Duodenal mucosa (tissue), 2 donors: Measurements from ENCODE around the gene CTAG2.

Source experiments
- H3K27ac ChIP-seq: one replicate; pipeline ENCODE4 v1.7.0; 2013; ENCODE audit warnings: low read depth, low read length
- H3K27me3 ChIP-seq, 2 donors: one replicate each; pipeline ENCODE4 v1.7.0; 2013; ENCODE audit warnings: low read length in 2 of 2, control low read depth in 1 of 2; ENCODE audit not compliant: insufficient read depth in 2 of 2, control insufficient read depth in 1 of 2
- H3K36me3 ChIP-seq, 2 donors: one replicate each; pipeline ENCODE4 v1.7.0; 2013; ENCODE audit warnings: low read length in 2 of 2, control low read depth in 1 of 2; ENCODE audit not compliant: insufficient read depth in 2 of 2, control insufficient read depth in 1 of 2
- H3K4me1 ChIP-seq, 2 donors: one replicate each; pipeline ENCODE4 v1.7.0; 2013; ENCODE audit warnings: low read length in 2 of 2, control low read depth in 1 of 2; ENCODE audit not compliant: insufficient read depth in 2 of 2, control insufficient read depth in 1 of 2
- H3K4me3 ChIP-seq, 2 donors: one replicate each; pipeline ENCODE4 v1.7.0; 2013; ENCODE audit warnings: low read length in 2 of 2, low read depth in 1 of 2
- H3K9ac ChIP-seq, 2 donors: one replicate each; pipeline ENCODE4 v1.7.0; 2013; ENCODE audit warnings: low read length in 2 of 2, low read depth in 1 of 2
- H3K9me3 ChIP-seq, 2 donors: one replicate each; pipeline ENCODE4 v1.7.0; 2013; ENCODE audit warnings: low read length in 2 of 2, control low read depth in 1 of 2; ENCODE audit not compliant: control insufficient read depth in 1 of 2

The CTAG2 gene

GRCh38 chrX:154660541-154660940, 7.2 kb upstream of the CTAG2 start:
- Histone ChIP-seq H3K9me3 (no peaks in the 10 kb centered on the region), H3K4me3 (no peak overlapping the region), H3K27me3 (no peaks in the 10 kb centered on the region), H3K9ac (no peak overlapping the region), H3K27ac (no peak overlapping the region), H3K36me3 (no peaks in the 10 kb centered on the region), H3K4me1 (no peaks in the 10 kb centered on the region)

- no peak overlapping the region for H3K4me3 ChIP-seq
- no peaks in the 10 kb centered on the region for H3K36me3 ChIP-seq
- H3K4me1 ChIP-seq: no peaks in the 10 kb centered on the region
- H3K27me3 ChIP-seq: no peaks in the 10 kb centered on the region
- H3K27ac ChIP-seq: no peak overlapping the region
- no peak overlapping the region for H3K9ac ChIP-seq
- H3K9me3 ChIP-seq: no peaks in the 10 kb centered on the region
These were observed 5.6 kb upstream of the CTAG2 start for GRCh38 chrX:154658957-154659356.

GRCh38 chrX:154658187-154658586, 4.8 kb upstream of the CTAG2 start:
- H3K9ac ChIP-seq: no peak overlapping the region
- H3K4me3 ChIP-seq: no peak overlapping the region
- no peaks in the 10 kb centered on the region for H3K9me3 ChIP-seq
- no peak overlapping the region for H3K27ac ChIP-seq
- H3K27me3 ChIP-seq: no peaks in the 10 kb centered on the region
- H3K36me3 ChIP-seq: no peaks in the 10 kb centered on the region
- H3K4me1 ChIP-seq: no peaks in the 10 kb centered on the region

- Histone ChIP-seq H3K27me3 (no peaks in the 10 kb centered on the region), H3K4me3 (no peak overlapping the region), H3K27ac (no peak overlapping the region), H3K36me3 (no peaks in the 10 kb centered on the region), H3K9ac (no peak overlapping the region), H3K4me1 (no peaks in the 10 kb centered on the region), H3K9me3 (no peaks in the 10 kb centered on the region)
These were observed 3.9 kb upstream of the CTAG2 start for GRCh38 chrX:154657226-154657805.

GRCh38 chrX:154655786-154656185, 2.4 kb upstream of the CTAG2 start:
- H3K27ac ChIP-seq: no peak overlapping the region
- H3K27me3 ChIP-seq: no peaks in the 10 kb centered on the region
- no peak overlapping the region for H3K4me3 ChIP-seq
- H3K9me3 ChIP-seq: no peaks in the 10 kb centered on the region
- no peak overlapping the region for H3K9ac ChIP-seq
- no peaks in the 10 kb centered on the region for H3K36me3 ChIP-seq
- H3K4me1 ChIP-seq: no peaks in the 10 kb centered on the region

GRCh38 chrX:154655346-154655745, 2.0 kb upstream of the CTAG2 start:
- Histone ChIP-seq H3K9me3 (no peaks in the 10 kb centered on the region), H3K27ac (no peak overlapping the region), H3K27me3 (no peaks in the 10 kb centered on the region), H3K9ac (no peak overlapping the region), H3K36me3 (no peaks in the 10 kb centered on the region), H3K4me1 (no peaks in the 10 kb centered on the region), H3K4me3 (no peak overlapping the region)

GRCh38 chrX:154654925-154655324, 1.5 kb upstream of the CTAG2 start:
- Histone ChIP-seq H3K9ac (no peak overlapping the region), H3K4me3 (no peak overlapping the region), H3K36me3 (no peaks in the 10 kb centered on the region), H3K27me3 (no peaks in the 10 kb centered on the region), H3K27ac (no peak overlapping the region), H3K4me1 (no peaks in the 10 kb centered on the region), H3K9me3 (no peaks in the 10 kb centered on the region)

- no peaks in the 10 kb centered on the region for H3K36me3 ChIP-seq
- no peak overlapping the region for H3K27ac ChIP-seq
- H3K9ac ChIP-seq: no peak overlapping the region
- no peak overlapping the region for H3K4me3 ChIP-seq
- H3K4me1 ChIP-seq: no peaks in the 10 kb centered on the region
- H3K27me3 ChIP-seq: no peaks in the 10 kb centered on the region
- H3K9me3 ChIP-seq: no peaks in the 10 kb centered on the region
These were observed 993 bp upstream of the CTAG2 start for GRCh38 chrX:154654372-154654771.

GRCh38 chrX:154653048-154653401, 354 bp downstream of the CTAG2 start:
- H3K36me3 ChIP-seq: no peaks in the 10 kb centered on the region
- no peaks in the 10 kb centered on the region for H3K27me3 ChIP-seq
- H3K4me3 ChIP-seq: no peak overlapping the region
- no peaks in the 10 kb centered on the region for H3K4me1 ChIP-seq
- H3K9ac ChIP-seq: no peak overlapping the region
- H3K9me3 ChIP-seq: no peaks in the 10 kb centered on the region
- no peak overlapping the region for H3K27ac ChIP-seq

- H3K4me1 ChIP-seq: no peaks in the 10 kb centered on the region
- no peaks in the 10 kb centered on the region for H3K36me3 ChIP-seq
- no peaks in the 10 kb centered on the region for H3K9me3 ChIP-seq
- no peak overlapping the region for H3K4me3 ChIP-seq
- no peak overlapping the region for H3K9ac ChIP-seq
- H3K27ac ChIP-seq: no peak overlapping the region
- no peaks in the 10 kb centered on the region for H3K27me3 ChIP-seq
These were observed 900 bp downstream of the CTAG2 start for GRCh38 chrX:154652311-154653047.

- Histone ChIP-seq H3K4me1 (no peaks in the 10 kb centered on the region), H3K9me3 (no peaks in the 10 kb centered on the region), H3K4me3 (no peak overlapping the region), H3K36me3 (no peaks in the 10 kb centered on the region), H3K27ac (no peak overlapping the region), H3K9ac (no peak overlapping the region), H3K27me3 (no peaks in the 10 kb centered on the region)
These were observed 3.2 kb downstream of the CTAG2 start for GRCh38 chrX:154650221-154650510.
